ENCODE data around the gene SLC2A6.

- TF ChIP-seq ZNF274 (IDR thresholded peaks at IDR 0.05; ENCODE audit: low read depth, low read length) (no peak), RAD21 (IDR thresholded peaks at IDR 0.05; ENCODE audit: low read depth) (no peak), POLR2A (IDR thresholded peaks at IDR 0.05; ENCODE audit: borderline replicate concordance, extremely low read depth, insufficient read depth, insufficient read length) (no peak), YY1 (IDR thresholded peaks at IDR 0.05; ENCODE audit: extremely low read depth, insufficient replicate concordance, low read depth, low read length) (no peak), SP1 (IDR thresholded peaks at IDR 0.05; ENCODE audit: low read depth) (no peak), ZFX (IDR thresholded peaks at IDR 0.05) (no peak), POLR2AphosphoS5 (IDR thresholded peaks at IDR 0.05; ENCODE audit: low read depth, low read length) (no peak), EZH2 (IDR thresholded peaks at IDR 0.05) (no peak), EZH2phosphoT487 (IDR thresholded peaks at IDR 0.05; ENCODE audit: borderline replicate concordance) (no peak), JUND (IDR thresholded peaks at IDR 0.05) (no peak), EGR1 (IDR thresholded peaks at IDR 0.05; ENCODE audit: low read depth) (no peak), CEBPB (IDR thresholded peaks at IDR 0.05; ENCODE audit: low read depth) (no peak), CBX3 (IDR thresholded peaks at IDR 0.05; ENCODE audit: low read depth) (no peak)
- TF ChIP-seq, protein P1, sequence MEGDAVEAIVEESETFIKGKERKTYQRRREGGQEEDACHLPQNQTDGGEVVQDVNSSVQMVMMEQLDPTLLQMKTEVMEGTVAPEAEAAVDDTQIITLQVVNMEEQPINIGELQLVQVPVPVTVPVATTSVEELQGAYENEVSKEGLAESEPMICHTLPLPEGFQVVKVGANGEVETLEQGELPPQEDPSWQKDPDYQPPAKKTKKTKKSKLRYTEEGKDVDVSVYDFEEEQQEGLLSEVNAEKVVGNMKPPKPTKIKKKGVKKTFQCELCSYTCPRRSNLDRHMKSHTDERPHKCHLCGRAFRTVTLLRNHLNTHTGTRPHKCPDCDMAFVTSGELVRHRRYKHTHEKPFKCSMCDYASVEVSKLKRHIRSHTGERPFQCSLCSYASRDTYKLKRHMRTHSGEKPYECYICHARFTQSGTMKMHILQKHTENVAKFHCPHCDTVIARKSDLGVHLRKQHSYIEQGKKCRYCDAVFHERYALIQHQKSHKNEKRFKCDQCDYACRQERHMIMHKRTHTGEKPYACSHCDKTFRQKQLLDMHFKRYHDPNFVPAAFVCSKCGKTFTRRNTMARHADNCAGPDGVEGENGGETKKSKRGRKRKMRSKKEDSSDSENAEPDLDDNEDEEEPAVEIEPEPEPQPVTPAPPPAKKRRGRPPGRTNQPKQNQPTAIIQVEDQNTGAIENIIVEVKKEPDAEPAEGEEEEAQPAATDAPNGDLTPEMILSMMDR (IDR thresholded peaks at IDR 0.05 in 2 of 3, conservative IDR thresholded peaks at IDR 0.05 in 1 of 3; ENCODE audit: borderline replicate concordance in 1 of 3, insufficient read depth in 1 of 3, low read depth in 2 of 3, low read length in 2 of 3) = no peak
Measured at GRCh38 chr9:133524679-133525228, 45.9 kb upstream of the SLC2A6 start, which contains the start of gene MYMK.

All from HCT116 (cell line).